SK-N-SH (cell line): ENCODE measurements around the gene APOD. TPM values are rescaled to one million over a fixed set of nuclear protein-coding genes. Genes with fewer than 3 reads are reported as not detected.

ENCODE experiments used
- CTCF ChIA-PET: fragments of 300-600, 350-600 bp; formaldehyde crosslinking; extraction: SDS; loops from one replicate; lab custom pipeline; 2021; lab: Yijun Ruan, JAX
- POLR2A ChIA-PET: fragments of 350-600 bp; sonication (Branson Sonifier 250); formaldehyde crosslinking; extraction: SDS; loops from one replicate; lab custom pipeline; 2020; ENCODE audit warnings: antibody characterized with exemption, inconsistent platforms; lab: Yijun Ruan, JAX
- DNase-seq: peaks from one replicate; pipeline ENCODE4 v3.0.0; 2012
- H2AFZ ChIP-seq: fragments of 200-600 bp; sonication (generic); 2 replicates; pipeline ENCODE4 v1.8.1; 2016; ENCODE audit warnings: antibody characterized with exemption, mild to moderate bottlenecking, low read depth
- H3F3A ChIP-seq: fragments of 200-600 bp; sonication (generic); replicated peaks from 2 replicates; pipeline ENCODE3; 2016; ENCODE audit warnings: antibody characterized with exemption, mild to moderate bottlenecking; ENCODE audit not compliant: insufficient read depth
- H3K27ac ChIP-seq, 2 experiments: fragments of 200-500 bp in 1 of 2; fragments of 200-600 bp in 1 of 2; sonication (Bioruptor generic) in 1 of 2; sonication (generic), shearing (Covaris generic) in 1 of 2; 2 replicates each; pipeline versions ENCODE4 v1.5.1 to v1.6.1; 2014 to 2016; ENCODE audit warnings: low read depth in 2 of 2, inconsistent platforms in 1 of 2, low read length in 1 of 2, mild to moderate bottlenecking in 1 of 2, mixed read lengths in 1 of 2
- H3K27me3 ChIP-seq: fragments of 200-600 bp; sonication (generic), shearing (Covaris generic); 2 replicates; pipeline ENCODE4 v1.6.1; 2016; ENCODE audit warnings: mixed run types; ENCODE audit not compliant: insufficient read depth
- H3K36me3 ChIP-seq, 2 experiments: fragments of 200-500 bp in 1 of 2; fragments of 200-600 bp in 1 of 2; sonication (Bioruptor generic) in 1 of 2; sonication (generic) in 1 of 2; replicated peaks in 1 of 2; 2 replicates each; pipeline versions ENCODE3 to v1.5.1; 2014 to 2016; ENCODE audit warnings: low read length in 1 of 2, mild to moderate bottlenecking in 1 of 2; ENCODE audit not compliant: insufficient read depth in 2 of 2, control insufficient read depth in 1 of 2
- H3K4me1 ChIP-seq, 2 experiments: fragments of 200-500 bp in 1 of 2; fragments of 200-600 bp in 1 of 2; sonication (Bioruptor generic) in 1 of 2; sonication (generic), shearing (Covaris generic) in 1 of 2; 2 replicates each; pipeline versions ENCODE4 v1.5.1 to v1.6.1; 2014 to 2016; ENCODE audit warnings: low read depth in 1 of 2, low read length in 1 of 2, mixed run types in 1 of 2; ENCODE audit not compliant: insufficient read depth in 2 of 2, control insufficient read depth in 1 of 2
- H3K4me2 ChIP-seq: fragments of 200-600 bp; sonication (generic), shearing (Covaris generic); 2 replicates; pipeline ENCODE4 v1.6.1; 2017; ENCODE audit warnings: mixed run types
- H3K4me3 ChIP-seq, 2 experiments: fragments of 200-500 bp in 1 of 2; fragments of 200-600 bp in 1 of 2; sonication (Bioruptor generic) in 1 of 2; sonication (generic), shearing (Covaris generic) in 1 of 2; 2 replicates each; pipeline versions ENCODE4 v1.5.1 to v1.8.1; 2014 to 2016; ENCODE audit warnings: low read depth in 2 of 2, inconsistent platforms in 1 of 2, low read length in 1 of 2, mild to moderate bottlenecking in 1 of 2, mixed read lengths in 1 of 2, moderate library complexity in 1 of 2
- H3K79me2 ChIP-seq: fragments of 200-600 bp; sonication (generic); 2 replicates; pipeline ENCODE4 v1.8.1; 2017; ENCODE audit warnings: mild to moderate bottlenecking; ENCODE audit not compliant: insufficient read depth
- H3K9ac ChIP-seq: fragments of 200-600 bp; sonication (generic); 2 replicates; pipeline ENCODE4 v1.6.1; 2017; ENCODE audit warnings: mixed run types
- H3K9me2 ChIP-seq: fragments of 200-600 bp; sonication (generic); 2 replicates; pipeline ENCODE4 v1.6.1; 2017; ENCODE audit warnings: mixed run types
- H3K9me3 ChIP-seq: fragments of 200-600 bp; sonication (generic); 2 replicates; pipeline ENCODE4 v1.6.1; 2017; ENCODE audit warnings: mixed run types, mild to moderate bottlenecking, moderate library complexity
- H4K20me1 ChIP-seq: fragments of 200-600 bp; sonication (generic); 2 replicates; pipeline ENCODE4 v1.6.1; 2017; ENCODE audit warnings: mild to moderate bottlenecking, mixed run types; ENCODE audit not compliant: insufficient read depth
- EP300 ChIP-seq, 2 experiments: IDR thresholded peaks; 2 replicates each; pipeline versions ENCODE4 v1.4.0 to v1.6.1; 2012; ENCODE audit warnings: borderline replicate concordance in 1 of 2, low read depth in 1 of 2, low read length in 1 of 2
- GABPA ChIP-seq: IDR thresholded peaks from 2 replicates; pipeline ENCODE4 v1.4.0; 2012; ENCODE audit warnings: low read depth, mild to moderate bottlenecking
- GATA2 ChIP-seq: sonication (generic); formaldehyde crosslinking; IDR thresholded peaks from 2 replicates; pipeline ENCODE4 v1.5.0; 2020; ENCODE audit warnings: mild to moderate bottlenecking, missing genetic modification reagents
- IRF3 ChIP-seq: fragments of 150-350 bp; IDR thresholded peaks from 2 replicates; pipeline ENCODE4 v1.6.1; 2016; ENCODE audit warnings: mild to moderate bottlenecking, low read depth, low read length
- JUND ChIP-seq: IDR thresholded peaks from 2 replicates; pipeline ENCODE4 v1.4.0; 2012
- MEF2A ChIP-seq: IDR thresholded peaks from 2 replicates; pipeline ENCODE4 v1.4.0; 2012; ENCODE audit warnings: low read depth, borderline replicate concordance
- MXI1 ChIP-seq: IDR thresholded peaks from 2 replicates; pipeline ENCODE4 v1.6.1; 2012; ENCODE audit warnings: mild to moderate bottlenecking, low read depth, low read length, improper control_type of control experiment
- POLR2AphosphoS5 ChIP-seq: IDR thresholded peaks from 2 replicates; pipeline ENCODE4 v1.6.1; 2012; ENCODE audit warnings: low read depth, low read length
- SIN3A ChIP-seq: IDR thresholded peaks from 2 replicates; pipeline ENCODE4 v1.6.1; 2012; ENCODE audit warnings: low read depth, mild to moderate bottlenecking, low read length, moderate library complexity, borderline replicate concordance
- SMC3 ChIP-seq: IDR thresholded peaks from 2 replicates; pipeline ENCODE4 v1.6.1; 2012; ENCODE audit warnings: low read depth, low read length, improper control_type of control experiment
- YY1 ChIP-seq: IDR thresholded peaks from 2 replicates; pipeline ENCODE4 v1.4.0; 2012; ENCODE audit warnings: low read depth, mild to moderate bottlenecking
- WGBS: methylation state at CpG from one replicate; pipeline ENCODE4 v1.1.6; 2017; ENCODE audit warnings: low lambda C conversion rate; 5-methylcytosine and 5-hydroxymethylcytosine counted together
- polyA plus RNA-seq, 3 experiments: library from polyadenylated mRNA; depleted of rRNA; stranded (reverse); fragments of >200 nt; gene quantifications; 2 replicates each; pipeline ENCODE4 v1.2.3, GENCODE V29; 2012
- TF ChIP-seq, protein P1 (sequence below): IDR thresholded peaks from 2 replicates; pipeline ENCODE4 v1.4.0; 2012; ENCODE audit warnings: low read depth
- TF ChIP-seq, protein P2 (sequence below): IDR thresholded peaks from 2 replicates; pipeline ENCODE4 v1.4.0; 2012; ENCODE audit warnings: low read depth, borderline replicate concordance
- TF ChIP-seq, protein P3 (sequence below): IDR thresholded peaks from 2 replicates; pipeline ENCODE4 v1.6.1; 2012; ENCODE audit warnings: mild to moderate bottlenecking, low read depth, low read length, moderate library complexity

Gene APOD
- polyA plus RNA-seq, 1 of the 3 experiments (the other 2 are of a cell fraction) = 0.05 TPM

- Histone ChIP-seq H4K20me1 (no peaks in the 10 kb centered on the region), H3K27ac (no peak overlapping the region), H3K27me3 (no peaks in the 10 kb centered on the region; the same call in 1 of the 2 replicates), H3K9me3 (no peaks in the 10 kb centered on the region), H3F3A (no peaks in the 10 kb centered on the region), H3K36me3 (no peaks in the 10 kb centered on the region), H3K9me2 (no peaks in the 10 kb centered on the region), H3K4me2 (no peak overlapping the region), H3K79me2 (no peaks in the 10 kb centered on the region), H3K4me3 (no peak overlapping the region), H2AFZ (no peak overlapping the region), H3K9ac (no peak overlapping the region), H3K4me1 (no peaks in the 10 kb centered on the region)
- DNase-seq = no peak
- ChIA-PET CTCF (no interaction called here), POLR2A (no interaction called here)
- 39% methylated on average over 5 of the region's 5 CpGs for WGBS
- TF ChIP-seq EP300 (IDR thresholded peaks at IDR 0.05; ENCODE audit: borderline replicate concordance in 1 of 2, low read depth in 1 of 2, low read length in 1 of 2) (no peak), IRF3 (no peak), POLR2AphosphoS5 (no peak), YY1 (no peak), JUND (no peak), SMC3 (no peak)
- TF ChIP-seq, protein P1, sequence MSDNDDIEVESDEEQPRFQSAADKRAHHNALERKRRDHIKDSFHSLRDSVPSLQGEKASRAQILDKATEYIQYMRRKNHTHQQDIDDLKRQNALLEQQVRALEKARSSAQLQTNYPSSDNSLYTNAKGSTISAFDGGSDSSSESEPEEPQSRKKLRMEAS = no peak
Measured at GRCh38 chr3:195587824-195588223, 4.1 kb upstream of the APOD start.

- no peak overlapping the region for H3K4me2 ChIP-seq
- no peaks in the 10 kb centered on the region for H3K4me1 ChIP-seq
- ChIA-PET POLR2A (no interaction called here), CTCF (no interaction called here)
- H3K4me3 ChIP-seq = no peak overlapping the region
- no peak overlapping the region for H3K9ac ChIP-seq
- no peaks in the 10 kb centered on the region for H3F3A ChIP-seq
- no peak overlapping the region for H2AFZ ChIP-seq
- no peak for DNase-seq
- no peaks in the 10 kb centered on the region for H3K36me3 ChIP-seq
- no peaks in the 10 kb centered on the region for H4K20me1 ChIP-seq
- no peaks in the 10 kb centered on the region for H3K9me3 ChIP-seq
- H3K27ac ChIP-seq = no peak overlapping the region
- H3K9me2 ChIP-seq = no peaks in the 10 kb centered on the region
- WGBS = 48% methylated on average over 4 of the region's 4 CpGs
- H3K79me2 ChIP-seq = no peaks in the 10 kb centered on the region
- H3K27me3 ChIP-seq = no peaks in the 10 kb centered on the region; the same call in 1 of the 2 replicates
- TF ChIP-seq IRF3 (no peak), GATA2 (no peak), MEF2A (no peak), GABPA (no peak)
Measured at GRCh38 chr3:195587406-195587805, 3.7 kb upstream of the APOD start.

DNA sequence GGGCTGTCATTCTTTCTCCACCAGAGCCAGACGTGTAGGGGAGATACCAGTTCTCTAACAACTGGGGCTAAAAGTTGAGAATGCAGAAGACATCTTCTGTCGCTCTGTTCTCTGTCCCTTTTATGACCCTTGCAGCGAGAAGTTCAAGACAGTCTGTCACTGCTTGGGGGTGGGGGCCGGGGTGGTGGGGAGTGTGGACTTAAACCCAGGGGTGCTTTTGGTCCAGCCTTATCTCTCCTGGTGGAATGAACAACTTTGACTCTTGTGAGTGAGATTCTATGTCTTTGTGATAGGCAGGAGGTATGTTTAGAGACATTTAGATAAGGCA lies 767 bp upstream of the APOD start:
- Histone ChIP-seq H3K9ac (no peak overlapping the region), H3K9me2 (no peaks in the 10 kb centered on the region), H3K4me3 (no peak overlapping the region), H3K79me2 (no peaks in the 10 kb centered on the region), H3F3A (peaks cover 3% of the 10 kb centered on the region), H2AFZ (no peak overlapping the region), H3K4me2 (no peak overlapping the region), H3K9me3 (no peaks in the 10 kb centered on the region), H3K36me3 (no peaks in the 10 kb centered on the region), H3K4me1 (no peaks in the 10 kb centered on the region), H3K27me3 (no peaks in the 10 kb centered on the region), H4K20me1 (no peaks in the 10 kb centered on the region), H3K27ac (no peak overlapping the region)
- DNase-seq = no peak
- TF ChIP-seq, protein P2, sequence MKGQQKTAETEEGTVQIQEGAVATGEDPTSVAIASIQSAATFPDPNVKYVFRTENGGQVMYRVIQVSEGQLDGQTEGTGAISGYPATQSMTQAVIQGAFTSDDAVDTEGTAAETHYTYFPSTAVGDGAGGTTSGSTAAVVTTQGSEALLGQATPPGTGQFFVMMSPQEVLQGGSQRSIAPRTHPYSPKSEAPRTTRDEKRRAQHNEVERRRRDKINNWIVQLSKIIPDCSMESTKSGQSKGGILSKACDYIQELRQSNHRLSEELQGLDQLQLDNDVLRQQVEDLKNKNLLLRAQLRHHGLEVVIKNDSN = no peak
- TF ChIP-seq, protein P3, sequence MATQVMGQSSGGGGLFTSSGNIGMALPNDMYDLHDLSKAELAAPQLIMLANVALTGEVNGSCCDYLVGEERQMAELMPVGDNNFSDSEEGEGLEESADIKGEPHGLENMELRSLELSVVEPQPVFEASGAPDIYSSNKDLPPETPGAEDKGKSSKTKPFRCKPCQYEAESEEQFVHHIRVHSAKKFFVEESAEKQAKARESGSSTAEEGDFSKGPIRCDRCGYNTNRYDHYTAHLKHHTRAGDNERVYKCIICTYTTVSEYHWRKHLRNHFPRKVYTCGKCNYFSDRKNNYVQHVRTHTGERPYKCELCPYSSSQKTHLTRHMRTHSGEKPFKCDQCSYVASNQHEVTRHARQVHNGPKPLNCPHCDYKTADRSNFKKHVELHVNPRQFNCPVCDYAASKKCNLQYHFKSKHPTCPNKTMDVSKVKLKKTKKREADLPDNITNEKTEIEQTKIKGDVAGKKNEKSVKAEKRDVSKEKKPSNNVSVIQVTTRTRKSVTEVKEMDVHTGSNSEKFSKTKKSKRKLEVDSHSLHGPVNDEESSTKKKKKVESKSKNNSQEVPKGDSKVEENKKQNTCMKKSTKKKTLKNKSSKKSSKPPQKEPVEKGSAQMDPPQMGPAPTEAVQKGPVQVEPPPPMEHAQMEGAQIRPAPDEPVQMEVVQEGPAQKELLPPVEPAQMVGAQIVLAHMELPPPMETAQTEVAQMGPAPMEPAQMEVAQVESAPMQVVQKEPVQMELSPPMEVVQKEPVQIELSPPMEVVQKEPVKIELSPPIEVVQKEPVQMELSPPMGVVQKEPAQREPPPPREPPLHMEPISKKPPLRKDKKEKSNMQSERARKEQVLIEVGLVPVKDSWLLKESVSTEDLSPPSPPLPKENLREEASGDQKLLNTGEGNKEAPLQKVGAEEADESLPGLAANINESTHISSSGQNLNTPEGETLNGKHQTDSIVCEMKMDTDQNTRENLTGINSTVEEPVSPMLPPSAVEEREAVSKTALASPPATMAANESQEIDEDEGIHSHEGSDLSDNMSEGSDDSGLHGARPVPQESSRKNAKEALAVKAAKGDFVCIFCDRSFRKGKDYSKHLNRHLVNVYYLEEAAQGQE = no peak
- no peak for TF ChIP-seq SIN3A
- TF ChIP-seq MEF2A = no peak
- TF ChIP-seq YY1 = no peak
- TF ChIP-seq MXI1 = no peak
- POLR2A ChIA-PET = no interaction called here
- 64% methylated on average over 4 of the region's 4 CpGs for WGBS
- CTCF ChIA-PET = interaction anchor here (0.7 to 1.3 kb wide), 2 partner anchors 136 to 266 kb away, joined by 3 to 4 read pairs; no protein-coding TSS in a partner anchor
